GM10266 (cell line): ENCODE measurements around the gene LYSMD2.

Source experiments
- DNase-seq: peaks from one replicate; pipeline ENCODE4 v3.0.0; 2012; ENCODE audit errors: extremely low spot score
- CTCF ChIP-seq: IDR thresholded peaks from 2 replicates; pipeline ENCODE4 v1.5.1; 2012; ENCODE audit warnings: mild to moderate bottlenecking, low read depth; ENCODE audit not compliant: control insufficient read depth, insufficient read depth; ENCODE audit errors: missing control alignments

Gene LYSMD2

DNA sequence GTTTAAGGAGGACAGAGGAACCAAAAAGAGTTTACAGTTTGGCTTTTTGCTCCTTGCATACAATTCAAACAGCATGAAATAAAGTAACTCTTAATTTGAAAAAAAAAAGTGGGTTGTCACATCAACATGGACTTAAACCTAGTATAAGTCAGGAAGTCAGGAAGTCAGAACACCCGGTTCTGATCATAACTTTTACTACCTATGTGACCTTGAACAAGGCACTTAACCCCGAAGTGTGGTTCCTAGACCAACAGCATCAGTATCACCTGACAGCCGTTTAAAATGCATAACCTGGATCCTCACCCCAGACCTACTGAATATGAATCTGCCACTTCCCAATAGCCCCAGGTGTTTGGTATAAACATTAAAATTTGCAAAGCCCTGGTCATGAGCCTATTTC lies 18.7 kb downstream of the LYSMD2 start:
- TF ChIP-seq CTCF = no peak
- DNase-seq = no peak

DNA sequence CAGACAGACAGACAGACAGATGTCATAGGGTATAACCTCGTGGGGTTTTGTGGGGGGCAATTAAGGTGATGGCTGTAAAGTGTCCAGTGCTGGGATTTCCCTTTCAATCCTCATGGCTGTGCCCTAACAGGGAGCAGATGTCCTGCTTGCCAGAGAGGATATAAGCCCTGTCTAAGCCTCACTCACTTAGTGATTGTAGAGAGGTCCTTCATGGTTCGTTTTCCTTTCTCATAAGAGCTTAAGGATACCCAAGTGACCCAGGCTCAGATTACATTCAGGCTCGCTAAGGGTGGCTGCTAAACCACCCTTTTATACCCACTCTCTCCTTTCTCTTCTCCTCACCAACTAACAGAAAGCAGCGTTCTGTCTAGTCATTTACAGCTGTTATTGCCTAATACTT lies 19.2 kb downstream of the LYSMD2 start:
- no peak for DNase-seq

DNA sequence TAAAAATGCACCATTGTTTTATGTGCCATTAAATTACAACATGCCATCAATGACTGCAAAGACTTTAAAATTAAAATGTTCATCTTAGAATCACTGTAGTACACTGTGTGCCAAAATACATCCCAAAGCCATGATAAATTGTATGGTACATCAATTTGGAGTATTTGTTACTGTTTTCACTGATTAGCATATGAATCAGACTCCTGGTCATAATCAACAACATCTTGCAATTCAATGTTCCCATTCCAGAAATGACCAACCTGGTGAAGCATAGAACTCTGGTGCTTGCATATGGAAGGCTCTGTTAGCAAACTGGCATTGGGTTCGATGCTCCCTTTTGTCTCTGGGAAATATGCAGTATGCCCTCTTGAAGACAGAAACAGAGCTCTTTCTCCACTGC lies 22.5 kb downstream of the LYSMD2 start:
- DNase-seq = no peak
- TF ChIP-seq CTCF = no peak

More for the DNA sequence above, 19.2 kb downstream of the LYSMD2 start:
- no peak for TF ChIP-seq CTCF

GRCh38 chr15:51714162-51714561 lies 23.3 kb downstream of the LYSMD2 start:
- TF ChIP-seq CTCF = no peak
- no peak for DNase-seq

DNA sequence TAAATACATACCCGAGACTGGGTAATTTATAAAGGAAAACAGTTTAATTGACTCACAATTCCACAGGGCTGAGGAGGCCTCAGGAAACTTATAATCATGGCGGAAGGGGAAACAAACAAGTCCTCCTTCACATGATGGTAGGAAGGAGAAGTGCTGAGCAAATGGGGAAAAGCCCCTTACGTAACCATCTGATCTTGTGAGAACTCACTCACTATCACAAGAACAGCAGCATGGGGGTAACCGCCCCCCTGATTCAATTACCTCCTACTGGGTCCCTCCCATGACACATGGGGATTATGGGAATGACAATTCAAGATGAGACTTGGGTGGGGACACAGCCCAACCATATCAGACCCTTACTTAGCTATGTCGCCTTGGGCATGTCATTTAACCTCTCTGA lies 28.4 kb downstream of the LYSMD2 start:
- no peak for DNase-seq
- TF ChIP-seq CTCF = no peak

DNA sequence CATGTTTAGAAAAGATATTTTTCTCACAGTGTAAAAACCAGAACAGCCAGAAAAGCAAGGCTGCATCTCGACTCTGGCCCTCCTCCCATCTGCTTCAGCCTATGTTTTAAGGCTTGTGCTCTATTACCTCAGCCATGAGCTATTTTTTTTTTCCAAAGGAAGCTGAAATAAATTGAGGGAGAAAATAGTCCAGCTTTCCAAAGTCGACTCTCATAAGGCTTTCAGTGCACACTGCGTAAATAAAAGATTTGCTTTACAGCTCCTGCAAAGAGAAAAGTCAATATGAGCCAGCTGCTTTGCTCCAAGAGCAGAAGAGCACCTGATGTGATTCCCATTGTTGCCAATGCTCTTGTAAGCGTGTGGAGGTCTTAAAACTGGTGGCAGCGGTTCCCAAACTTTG lies 29.4 kb downstream of the LYSMD2 start:
- no peak for DNase-seq
- no peak for TF ChIP-seq CTCF

DNA sequence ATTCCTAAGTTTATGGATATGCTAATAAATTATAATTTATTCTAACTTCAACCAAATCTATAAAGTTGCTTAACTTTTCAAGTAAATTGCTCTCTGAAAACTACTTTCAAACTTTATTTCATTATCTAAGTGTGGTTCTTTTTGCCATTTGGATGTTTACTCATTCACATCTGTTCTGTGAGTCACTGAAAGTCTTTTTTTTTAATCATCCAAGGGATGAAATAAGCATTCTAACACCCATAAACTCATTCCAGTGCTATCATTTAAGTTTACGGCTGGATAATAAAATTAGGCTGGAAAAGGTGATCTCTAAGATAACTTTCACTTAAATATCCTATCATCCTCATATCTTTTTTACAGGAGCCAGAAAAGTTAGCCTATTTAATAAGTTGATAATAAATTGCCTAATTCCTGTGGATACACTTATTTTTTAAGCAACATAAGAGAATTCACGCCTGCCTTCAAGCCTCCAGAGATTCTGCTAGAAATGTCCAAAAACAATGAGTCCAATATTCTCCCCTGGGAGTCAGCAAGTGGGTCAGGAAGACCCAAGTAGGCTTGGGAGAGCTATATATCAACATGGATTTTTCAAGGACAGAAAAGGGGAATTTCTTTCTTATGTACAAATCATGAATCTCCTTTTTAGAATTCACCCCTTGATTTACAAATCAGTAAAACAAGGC lies 30.4 kb downstream of the LYSMD2 start:
- no peak for DNase-seq
- TF ChIP-seq CTCF = no peak
